ENCODE results near the gene KIFAP3.
"Not testable (repeated sequence)": the region's sequence is repeated elsewhere in the genome, so short reads cannot be mapped to it uniquely, and the experiment has no call there.

Gene KIFAP3

GRCh38 chr1:169918220-169918619, 156.3 kb downstream of the KIFAP3 start:
- DNase-seq = not testable (repeated sequence)

DNA sequence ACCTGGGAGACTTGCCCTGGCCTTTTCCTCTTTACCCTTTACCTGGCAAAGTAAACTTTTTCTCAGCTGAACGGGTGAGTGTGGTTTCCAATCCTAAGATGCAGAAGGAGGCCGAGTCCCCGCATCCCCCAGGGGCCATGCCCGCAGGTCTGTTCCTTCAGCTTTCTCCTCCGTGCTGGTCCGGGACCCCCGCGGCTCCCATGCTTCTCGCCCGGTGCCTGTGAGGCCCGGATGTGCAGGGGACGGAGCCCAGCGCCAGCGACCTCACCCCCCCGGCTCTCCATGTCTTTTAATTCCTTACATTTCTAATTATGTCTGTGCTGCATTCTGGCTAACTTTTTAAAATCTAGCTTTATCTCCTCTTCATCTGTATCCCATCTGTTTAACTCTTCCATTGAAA, 159.3 kb downstream of the KIFAP3 start:
- DNase-seq = no peak

GRCh38 chr1:169914531-169914930, 160.0 kb downstream of the KIFAP3 start:
- no peak for DNase-seq

GRCh38 chr1:169909499-169909898, 165.0 kb downstream of the KIFAP3 start:
- DNase-seq = no peak

GRCh38 chr1:169906938-169907337, 167.6 kb downstream of the KIFAP3 start:
- DNase-seq = no peak

GRCh38 chr1:169904834-169905233, 169.7 kb downstream of the KIFAP3 start:
- DNase-seq = no peak

GRCh38 chr1:169902751-169903150, 171.7 kb downstream of the KIFAP3 start:
- DNase-seq = no peak

DNA sequence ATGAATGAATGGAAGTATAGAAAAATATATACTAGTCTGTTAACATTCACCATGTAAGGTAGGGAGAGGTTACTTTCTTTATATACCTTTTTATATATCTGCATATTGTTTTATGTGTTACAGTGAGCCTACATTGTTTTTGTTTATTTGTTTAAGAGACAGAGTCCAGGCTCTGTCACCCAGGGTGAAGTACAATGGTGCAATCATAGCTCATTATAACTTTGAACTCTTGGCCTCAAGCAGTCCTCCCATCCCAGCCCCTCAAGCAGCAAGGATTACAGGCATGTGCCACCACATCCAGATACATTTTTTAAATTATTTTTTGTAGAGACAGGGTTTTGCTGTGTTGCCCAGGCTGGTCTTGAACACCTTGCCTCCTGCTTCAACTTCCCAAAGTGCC, 173.4 kb downstream of the KIFAP3 start:
- no peak for DNase-seq

DNA sequence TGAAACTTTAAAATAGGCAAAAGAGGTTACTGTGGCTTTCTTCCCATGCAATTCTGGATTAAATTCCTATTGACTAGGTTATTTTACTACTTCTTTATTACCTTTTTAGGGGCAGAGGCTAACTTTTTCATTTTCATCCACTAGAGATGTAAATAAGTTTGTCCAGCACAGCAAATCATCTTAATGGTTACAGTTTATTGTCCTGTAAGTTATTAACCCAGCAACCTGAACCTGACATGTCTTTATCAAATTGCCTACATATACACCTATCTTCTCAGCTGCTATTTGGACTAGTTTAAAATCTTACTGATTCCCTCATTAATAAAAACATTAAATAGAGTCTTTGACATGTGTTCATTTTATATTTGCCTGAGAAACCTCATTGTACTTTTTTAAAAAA, 173.9 kb downstream of the KIFAP3 start:
- DNase-seq = no peak

GRCh38 chr1:169899519-169900217, 174.8 kb downstream of the KIFAP3 start:
- no peak for DNase-seq

- DNase-seq = peak; percentile 9 to 12
These were observed 178.5 kb downstream of the KIFAP3 start for GRCh38 chr1:169896013-169896412.

DNA sequence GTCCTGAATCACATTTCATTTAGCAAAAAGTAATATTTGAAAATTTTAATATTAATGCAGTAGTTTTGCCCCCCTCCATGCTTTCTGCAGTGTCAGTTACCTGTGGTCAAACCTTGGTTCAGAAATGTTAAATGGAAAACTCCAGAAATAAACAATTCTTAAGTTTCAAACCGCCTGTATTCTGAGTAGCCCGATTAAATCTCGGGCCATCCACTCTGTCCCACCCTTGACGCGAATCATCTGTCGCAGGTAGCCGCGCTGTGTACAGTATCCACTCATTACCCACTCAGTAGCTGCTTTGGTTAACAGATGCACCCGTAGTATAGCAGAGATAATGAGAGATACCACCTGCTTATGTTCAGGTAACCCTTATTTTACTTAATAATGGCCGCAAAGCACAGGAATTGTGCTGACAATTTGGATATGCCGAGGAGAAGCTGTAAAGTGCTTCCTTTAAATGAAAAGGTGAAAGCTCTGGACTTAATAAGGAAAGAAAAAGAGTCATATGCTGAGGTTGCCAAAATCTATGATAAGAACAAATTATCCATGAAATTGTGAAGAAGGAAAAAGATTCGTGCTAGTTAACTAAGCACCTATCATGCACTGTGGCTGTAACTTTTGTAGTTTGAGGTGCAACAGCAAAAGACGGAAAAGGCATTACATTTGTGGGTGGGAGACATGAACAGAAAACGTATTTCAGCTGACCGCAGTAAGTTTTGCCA, 179.9 kb downstream of the KIFAP3 start:
- DNase-seq = no peak

DNA sequence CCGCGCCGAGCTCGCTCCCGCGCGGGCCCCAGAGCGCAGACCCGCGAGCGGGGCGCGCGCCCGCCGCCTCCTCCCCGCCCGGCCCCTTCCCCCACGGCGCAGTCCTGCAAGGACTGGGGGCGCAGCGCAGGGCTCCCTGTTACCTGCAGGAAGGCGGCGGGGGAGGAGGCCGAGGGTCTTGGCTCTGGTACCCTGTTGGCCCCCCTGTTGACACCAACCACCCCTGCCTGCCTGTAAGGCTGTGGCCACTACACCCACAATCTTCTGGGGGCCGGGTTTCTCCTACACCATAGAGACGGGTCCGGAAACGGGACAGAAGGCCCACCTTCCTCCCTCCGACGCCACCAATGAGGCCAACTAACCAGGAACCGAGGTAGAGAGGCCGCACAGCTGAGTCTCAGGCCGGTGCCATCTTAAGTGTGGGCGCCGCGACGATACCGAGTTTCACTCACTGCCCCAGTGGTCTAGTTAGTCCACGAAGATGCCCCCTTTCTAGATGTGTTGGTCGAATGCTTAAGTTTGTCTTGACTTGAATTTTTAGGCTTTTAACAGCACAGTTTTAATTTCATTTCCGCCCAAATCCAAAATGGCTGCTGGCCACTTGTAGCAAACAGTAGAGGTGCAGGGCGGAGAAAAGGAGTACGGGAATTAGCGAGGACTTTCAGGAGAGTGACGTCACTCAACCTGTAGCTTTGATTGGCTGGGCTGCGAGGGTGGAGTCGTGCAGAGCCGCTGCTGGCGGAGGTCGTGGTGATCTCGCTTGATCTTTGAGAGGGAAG, 180.7 kb downstream of the KIFAP3 start, which contains the start of gene SCYL3:
TSS of gene SCYL3 (minus strand) at position 252 of the 779 bp plus-strand sequence. CDS start 5,056 bp downstream, outside the sequence.
- DNase-seq = peak; percentile 94 to 96

DNA sequence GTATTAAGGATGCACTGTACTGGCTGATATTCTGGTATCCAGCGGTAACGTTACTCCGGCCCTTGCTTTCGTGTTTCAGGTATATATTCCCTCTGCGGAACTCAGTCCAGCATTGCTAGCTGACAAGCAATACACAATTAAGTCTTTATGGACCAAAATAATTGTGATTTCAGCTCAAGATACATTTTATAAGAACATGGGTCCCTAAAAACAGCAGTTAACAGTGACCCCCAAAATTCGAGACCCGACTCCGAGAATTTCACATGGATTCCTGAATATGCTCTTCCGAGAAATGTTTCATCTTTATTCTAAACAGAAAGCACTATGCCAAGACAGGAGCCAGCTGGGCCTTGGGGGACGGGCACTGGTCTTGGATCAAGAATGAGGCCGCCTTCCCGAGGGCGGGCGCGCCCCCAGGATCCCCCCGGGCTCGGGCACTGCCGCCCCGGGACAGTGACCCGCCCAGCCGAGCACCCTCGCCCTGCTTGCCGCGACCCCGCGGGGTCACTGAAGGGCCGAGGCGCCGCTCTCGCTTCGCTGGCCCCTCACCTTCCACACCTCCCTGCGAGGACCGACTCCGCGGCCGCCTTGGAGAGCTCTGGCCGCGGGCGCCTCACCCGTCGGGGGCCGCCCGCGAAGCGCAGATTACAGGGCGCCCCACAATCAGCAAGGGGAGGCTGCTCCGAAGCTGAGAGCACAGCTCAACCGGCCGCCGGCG, 181.4 kb downstream of the KIFAP3 start:
- DNase-seq = peak; percentile 7 to 20

DNA sequence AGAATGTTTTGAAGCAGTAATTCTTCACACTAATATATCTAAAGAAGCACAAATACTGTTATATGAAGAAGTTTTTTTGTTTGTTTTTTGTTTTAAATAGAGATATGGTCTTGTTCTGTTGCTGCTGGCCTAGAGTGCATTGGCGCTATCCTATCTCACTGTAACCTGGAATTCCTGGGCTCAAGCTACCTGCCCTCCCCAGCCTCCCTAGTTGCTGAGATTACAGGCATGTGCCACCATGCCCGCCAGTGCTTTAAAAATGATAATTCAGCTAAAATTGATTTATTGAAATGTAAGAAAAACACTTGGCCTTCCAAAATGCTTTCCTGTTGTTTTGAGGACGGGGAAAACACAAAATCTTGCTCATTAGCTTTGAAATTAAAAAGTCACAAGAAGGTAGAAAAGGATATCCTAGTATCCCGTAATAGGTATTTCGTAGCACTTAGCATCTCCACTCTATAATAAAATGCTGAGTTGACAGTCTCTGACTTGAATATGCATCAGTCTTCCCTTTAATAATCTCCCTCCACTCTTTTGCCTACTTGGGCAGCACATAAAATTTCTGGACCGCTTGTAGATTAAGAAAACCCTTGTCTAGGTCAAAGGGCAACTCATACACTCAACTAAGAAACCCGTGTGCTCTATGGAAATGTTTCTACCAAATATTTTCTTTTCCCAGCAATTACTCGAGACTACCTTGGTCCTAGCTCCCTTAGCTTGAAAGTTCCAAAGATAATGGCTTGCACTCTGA, 182.1 kb downstream of the KIFAP3 start:
- no peak for DNase-seq

DNA sequence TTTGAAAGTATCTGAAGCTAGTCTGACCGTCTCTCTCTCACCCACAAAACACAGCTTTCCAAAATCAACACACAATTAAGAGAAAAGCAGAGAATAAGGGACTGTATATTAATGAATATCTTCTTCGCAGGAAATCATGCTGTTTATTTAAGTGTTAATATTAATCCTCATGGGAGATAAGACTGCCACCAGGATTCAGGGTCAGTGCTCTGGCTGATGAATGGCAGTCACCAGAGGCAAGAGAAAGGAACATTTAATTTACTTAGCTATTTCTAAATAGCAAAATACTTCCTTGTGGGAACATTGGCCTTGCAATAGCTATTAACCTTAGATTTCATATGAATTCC, 183.0 kb downstream of the KIFAP3 start:
- DNase-seq = no peak

GRCh38 chr1:169890761-169891538, 183.5 kb downstream of the KIFAP3 start:
- no peak for DNase-seq

DNA sequence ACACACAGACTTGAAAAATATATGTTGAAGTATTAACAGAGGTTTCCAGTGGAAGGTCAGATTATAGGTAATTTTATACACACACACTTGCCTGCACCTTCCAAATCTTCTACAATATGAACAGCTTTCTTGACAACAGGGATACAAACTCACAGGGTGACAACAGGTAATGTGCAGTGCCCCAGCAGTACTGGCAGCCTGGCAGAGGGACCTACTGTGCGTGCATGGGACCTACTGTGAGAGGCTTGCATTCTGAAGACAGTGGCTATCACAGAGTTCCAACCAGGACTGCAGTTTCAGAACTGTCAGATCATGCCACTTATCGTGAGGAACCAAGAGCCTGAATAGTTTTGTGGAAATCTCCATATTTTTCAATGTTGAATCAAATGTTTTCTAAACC, 184.6 kb downstream of the KIFAP3 start:
- no peak for DNase-seq

DNA sequence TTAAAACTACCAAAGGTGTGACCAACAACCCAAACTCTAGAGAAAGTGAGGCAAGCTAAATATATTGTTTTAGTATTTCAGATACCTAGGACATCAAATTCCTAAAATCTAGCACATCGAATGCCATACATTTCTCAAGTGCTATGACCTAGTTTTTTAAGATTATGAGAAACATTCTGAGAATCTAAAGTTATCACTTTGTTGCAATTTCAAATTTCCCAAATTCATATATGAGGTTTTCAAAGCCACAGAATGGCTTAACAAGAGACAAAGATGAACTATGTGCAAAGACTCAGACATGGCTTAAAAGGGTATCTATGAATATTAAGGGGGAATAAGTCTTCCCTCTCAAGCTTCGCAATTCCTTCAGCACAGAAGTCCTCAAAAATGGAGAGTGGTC, 187.6 kb downstream of the KIFAP3 start:
- DNase-seq = no peak

DNA sequence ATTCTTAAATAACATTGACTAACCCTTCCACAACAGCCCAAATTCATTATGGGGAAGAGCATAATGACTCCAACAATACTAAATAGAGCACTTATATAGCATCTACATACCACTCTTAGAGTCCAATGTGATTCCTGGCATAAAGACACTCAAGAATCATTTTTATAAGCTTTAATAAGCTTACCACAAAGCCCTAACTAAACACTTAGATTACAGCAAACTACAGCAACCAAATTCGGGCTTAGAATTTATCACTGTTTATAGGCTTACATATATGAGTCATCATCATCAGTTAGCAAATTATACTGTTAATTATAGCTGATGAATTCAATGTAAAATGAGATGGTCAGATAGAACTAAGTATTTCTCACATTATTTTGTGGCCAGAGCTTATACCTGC, 188.1 kb downstream of the KIFAP3 start:
- no peak for DNase-seq

GRCh38 chr1:169885207-169885606, 189.3 kb downstream of the KIFAP3 start:
- DNase-seq = no peak

DNA sequence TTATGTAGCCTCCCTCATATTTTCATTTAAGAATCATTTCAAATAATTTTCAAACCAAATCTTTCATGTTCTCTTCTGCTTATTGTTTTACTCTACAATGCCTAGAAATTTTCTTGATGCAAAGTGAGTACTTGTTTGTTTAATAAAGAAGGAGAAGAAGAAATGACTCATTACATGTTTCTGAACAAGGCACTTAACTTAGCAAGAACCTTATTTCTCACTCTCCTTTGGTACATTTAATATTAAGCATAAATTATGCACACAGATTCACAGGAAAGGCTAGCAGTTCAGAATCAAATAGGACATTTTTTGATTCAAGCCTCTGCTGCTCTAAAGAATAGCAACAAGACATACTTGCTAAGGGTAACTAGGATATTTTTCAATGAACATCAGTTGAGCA, 189.9 kb downstream of the KIFAP3 start:
- no peak for DNase-seq
